ENCODE results near the gene SMTN.
"Not testable (repeated sequence)": the region's sequence is repeated elsewhere in the genome, so short reads cannot be mapped to it uniquely, and the experiment has no call there.

SMTN gene

GRCh38 chr22:31068970-31069369, 12.1 kb upstream of the SMTN start:
- Histone ChIP-seq H3F3A (ENCODE audit: insufficient read depth, low read length) (no peaks in the 10 kb centered on the region), H3K4me1 (ENCODE audit: insufficient read depth, low read length, severe bottlenecking) (no peaks in the 10 kb centered on the region), H3K9me3 (ENCODE audit: low read length) (no peaks in the 10 kb centered on the region), H3K36me3 (ENCODE audit: insufficient read depth, low read length) (no peaks in the 10 kb centered on the region), H4K20me1 (ENCODE audit: insufficient read depth, low read length) (no peaks in the 10 kb centered on the region), H3K27ac (ENCODE audit: low read depth, low read length, poor library complexity, severe bottlenecking) (no peak overlapping the region), H3K27me3 (ENCODE audit: insufficient read depth, low read length) (no peaks in the 10 kb centered on the region), H3K9ac (ENCODE audit: low read length) (no peak overlapping the region), H3K9me2 (ENCODE audit: low read depth, low read length) (no peaks in the 10 kb centered on the region), H3K4me2 (ENCODE audit: low read length) (no peak overlapping the region), H2AFZ (ENCODE audit: low read length) (no peak overlapping the region), H3K79me2 (ENCODE audit: insufficient read depth, low read length) (no peaks in the 10 kb centered on the region), H3K4me3 (ENCODE audit: low read depth, low read length, poor library complexity, severe bottlenecking) (no peak overlapping the region)
- TF ChIP-seq EZH2 (IDR thresholded peaks at IDR 0.05; ENCODE audit: borderline replicate concordance, low read length): no peak
- TF ChIP-seq, protein P1, sequence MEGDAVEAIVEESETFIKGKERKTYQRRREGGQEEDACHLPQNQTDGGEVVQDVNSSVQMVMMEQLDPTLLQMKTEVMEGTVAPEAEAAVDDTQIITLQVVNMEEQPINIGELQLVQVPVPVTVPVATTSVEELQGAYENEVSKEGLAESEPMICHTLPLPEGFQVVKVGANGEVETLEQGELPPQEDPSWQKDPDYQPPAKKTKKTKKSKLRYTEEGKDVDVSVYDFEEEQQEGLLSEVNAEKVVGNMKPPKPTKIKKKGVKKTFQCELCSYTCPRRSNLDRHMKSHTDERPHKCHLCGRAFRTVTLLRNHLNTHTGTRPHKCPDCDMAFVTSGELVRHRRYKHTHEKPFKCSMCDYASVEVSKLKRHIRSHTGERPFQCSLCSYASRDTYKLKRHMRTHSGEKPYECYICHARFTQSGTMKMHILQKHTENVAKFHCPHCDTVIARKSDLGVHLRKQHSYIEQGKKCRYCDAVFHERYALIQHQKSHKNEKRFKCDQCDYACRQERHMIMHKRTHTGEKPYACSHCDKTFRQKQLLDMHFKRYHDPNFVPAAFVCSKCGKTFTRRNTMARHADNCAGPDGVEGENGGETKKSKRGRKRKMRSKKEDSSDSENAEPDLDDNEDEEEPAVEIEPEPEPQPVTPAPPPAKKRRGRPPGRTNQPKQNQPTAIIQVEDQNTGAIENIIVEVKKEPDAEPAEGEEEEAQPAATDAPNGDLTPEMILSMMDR (IDR thresholded peaks at IDR 0.05; ENCODE audit: low read length): no peak

DNA sequence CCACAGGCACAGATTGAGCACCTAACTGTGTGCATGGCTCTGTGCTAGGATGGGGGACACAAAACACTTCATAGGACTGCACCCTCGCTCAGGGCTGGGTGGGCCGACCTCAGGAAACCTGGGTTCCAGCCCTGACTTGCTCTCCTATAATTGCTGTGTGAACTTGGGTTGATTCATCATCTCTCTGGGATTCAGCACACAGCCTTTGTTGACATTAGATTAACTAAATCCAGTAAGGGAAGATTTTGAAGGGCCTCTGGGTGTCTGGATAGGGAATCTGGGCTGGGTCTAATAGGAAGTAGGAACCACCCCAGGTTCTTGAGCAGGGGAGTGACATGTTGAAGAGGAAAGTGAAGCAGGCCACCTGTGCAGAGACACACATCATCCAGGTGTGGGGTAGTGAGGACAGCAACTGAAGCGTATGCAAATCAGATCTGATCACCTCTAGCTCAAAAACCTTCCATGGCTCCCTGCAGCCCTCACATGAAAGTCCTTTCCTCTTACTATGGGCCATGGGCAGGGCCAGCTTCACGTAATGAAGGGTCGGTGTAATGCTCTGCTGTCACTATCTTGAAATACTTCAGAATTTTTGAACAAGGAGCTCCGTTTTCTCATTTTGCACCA, 11.3 kb upstream of the SMTN start:
- not testable (repeated sequence) for H3K4me2 ChIP-seq (ENCODE audit: low read length); H3K27me3 ChIP-seq (ENCODE audit: insufficient read depth, low read length); H3K4me1 ChIP-seq (ENCODE audit: insufficient read depth, low read length, severe bottlenecking); H3K79me2 ChIP-seq (ENCODE audit: insufficient read depth, low read length); H3K9ac ChIP-seq (ENCODE audit: low read length); H3K36me3 ChIP-seq (ENCODE audit: insufficient read depth, low read length); H3K9me2 ChIP-seq (ENCODE audit: low read depth, low read length); H2AFZ ChIP-seq (ENCODE audit: low read length); H3K27ac ChIP-seq (ENCODE audit: low read depth, low read length, poor library complexity, severe bottlenecking); H3F3A ChIP-seq (ENCODE audit: insufficient read depth, low read length); H3K9me3 ChIP-seq (ENCODE audit: low read length); H3K4me3 ChIP-seq (ENCODE audit: low read depth, low read length, poor library complexity, severe bottlenecking); H4K20me1 ChIP-seq (ENCODE audit: insufficient read depth, low read length)

GRCh38 chr22:31073125-31073524, 8.0 kb upstream of the SMTN start:
- H3K4me1 ChIP-seq (ENCODE audit: insufficient read depth, low read length, severe bottlenecking); H3F3A ChIP-seq (ENCODE audit: insufficient read depth, low read length); H3K4me3 ChIP-seq (ENCODE audit: low read depth, low read length, poor library complexity, severe bottlenecking); H3K9me3 ChIP-seq (ENCODE audit: low read length); H3K79me2 ChIP-seq (ENCODE audit: insufficient read depth, low read length); H2AFZ ChIP-seq (ENCODE audit: low read length); H3K4me2 ChIP-seq (ENCODE audit: low read length); H4K20me1 ChIP-seq (ENCODE audit: insufficient read depth, low read length); H3K9ac ChIP-seq (ENCODE audit: low read length); H3K27ac ChIP-seq (ENCODE audit: low read depth, low read length, poor library complexity, severe bottlenecking); H3K27me3 ChIP-seq (ENCODE audit: insufficient read depth, low read length); H3K36me3 ChIP-seq (ENCODE audit: insufficient read depth, low read length); H3K9me2 ChIP-seq (ENCODE audit: low read depth, low read length): not testable (repeated sequence)

- H3K27me3 ChIP-seq (ENCODE audit: insufficient read depth, low read length); H3K9me3 ChIP-seq (ENCODE audit: low read length); H3F3A ChIP-seq (ENCODE audit: insufficient read depth, low read length); H2AFZ ChIP-seq (ENCODE audit: low read length); H3K4me3 ChIP-seq (ENCODE audit: low read depth, low read length, poor library complexity, severe bottlenecking); H3K79me2 ChIP-seq (ENCODE audit: insufficient read depth, low read length); H3K9me2 ChIP-seq (ENCODE audit: low read depth, low read length); H3K4me1 ChIP-seq (ENCODE audit: insufficient read depth, low read length, severe bottlenecking); H3K27ac ChIP-seq (ENCODE audit: low read depth, low read length, poor library complexity, severe bottlenecking); H3K4me2 ChIP-seq (ENCODE audit: low read length); H4K20me1 ChIP-seq (ENCODE audit: insufficient read depth, low read length); H3K9ac ChIP-seq (ENCODE audit: low read length); H3K36me3 ChIP-seq (ENCODE audit: insufficient read depth, low read length): not testable (repeated sequence)
Measured at GRCh38 chr22:31073545-31074145, 7.5 kb upstream of the SMTN start.
